CD4-positive, CD25-positive, alpha-beta regulatory T cell (primary cell): Measurements from ENCODE around the gene RBAK. TPM values are rescaled to one million over a fixed set of nuclear protein-coding genes. Genes with fewer than 3 reads are reported as not detected.
"Not testable (repeated sequence)": the region's sequence is repeated elsewhere in the genome, so short reads cannot be mapped to it uniquely, and the experiment has no call there.

Experiments used
- ATAC-seq, 2 donors: fragments of 150-1000 bp; cut with Tn5 transposase; one replicate each; pipeline ENCODE4 v1.10.0; 2021; ENCODE audit warnings: low read depth in 2 of 2, moderate number of reproducible peaks in 2 of 2, moderate library complexity in 1 of 2
- DNase-seq, 3 donors: peaks; one replicate each; pipeline versions ENCODE4 v3.0.0 to v3.0.0-alpha.2; 2012 to 2022; ENCODE audit warnings: mixed read lengths in 1 of 3
- H3K27ac ChIP-seq: one replicate; pipeline ENCODE4 v1.7.0; 2013; ENCODE audit warnings: mild to moderate bottlenecking, low read length; ENCODE audit not compliant: insufficient read depth, poor library complexity, severe bottlenecking
- H3K27me3 ChIP-seq: one replicate; pipeline ENCODE4 v1.7.0; 2013; ENCODE audit warnings: low read length; ENCODE audit not compliant: control insufficient read depth, insufficient read depth
- H3K36me3 ChIP-seq: one replicate; pipeline ENCODE4 v1.7.0; 2013; ENCODE audit warnings: mild to moderate bottlenecking, low read length, moderate library complexity; ENCODE audit not compliant: control insufficient read depth, insufficient read depth
- H3K4me1 ChIP-seq: 2 replicates; pipeline ENCODE4 v1.7.0; 2013; ENCODE audit warnings: mild to moderate bottlenecking, low read length; ENCODE audit not compliant: insufficient read depth, control insufficient read depth, poor library complexity, severe bottlenecking
- H3K4me3 ChIP-seq: one replicate; pipeline ENCODE4 v1.7.0; 2013; ENCODE audit warnings: low read depth, mild to moderate bottlenecking, low read length, moderate library complexity
- H3K9me3 ChIP-seq, 2 experiments: 1 replicate in 1 of 2; 2 replicates in 1 of 2; pipeline ENCODE4 v1.7.0; 2013; ENCODE audit warnings: low read length in 2 of 2, mild to moderate bottlenecking in 1 of 2, moderate library complexity in 1 of 2; ENCODE audit not compliant: control insufficient read depth in 2 of 2
- H3K27ac Mint-ChIP-seq, 3 donors: one replicate each; pipeline ENCODE4 v1.8.0; 2020 to 2022; ENCODE audit warnings: mild to moderate bottlenecking in 3 of 3, mixed read lengths in 3 of 3, moderate library complexity in 2 of 3
- H3K27me3 Mint-ChIP-seq: one replicate; pipeline ENCODE4 v1.8.0; 2022; ENCODE audit warnings: mild to moderate bottlenecking, mixed read lengths
- H3K36me3 Mint-ChIP-seq: one replicate; pipeline ENCODE4 v1.8.0; 2020; ENCODE audit warnings: mixed read lengths
- H3K4me1 Mint-ChIP-seq, 4 donors: one replicate each; pipeline ENCODE4 v1.8.0; 2020 to 2022; ENCODE audit warnings: mixed read lengths in 4 of 4, mild to moderate bottlenecking in 1 of 4
- H3K4me3 Mint-ChIP-seq, 4 donors: one replicate each; pipeline ENCODE4 v1.8.0; 2020 to 2022; ENCODE audit warnings: mild to moderate bottlenecking in 4 of 4, mixed read lengths in 4 of 4, moderate library complexity in 3 of 4
- H3K9me3 Mint-ChIP-seq, 7 donors: one replicate each; pipeline ENCODE4 v1.8.0; 2020 to 2022; ENCODE audit warnings: mixed read lengths in 7 of 7, mild to moderate bottlenecking in 3 of 7, moderate library complexity in 2 of 7
- polyA plus RNA-seq, 4 donors: library from polyadenylated mRNA; unstranded; fragments of 300-500 nt; fragmentation: Illumina TruSeq; gene quantifications; one replicate each; pipeline ENCODE4 v1.2.3, GENCODE V29; 2021
- total RNA-seq: library from RNA; stranded (reverse); gene quantifications from one replicate; pipeline ENCODE4 v1.2.3, GENCODE V29; 2022

The RBAK gene
- total and polyA plus RNA-seq, 5 donors from 2014 or later = 3.2 to 16.4 (median 4.5) TPM

DNA sequence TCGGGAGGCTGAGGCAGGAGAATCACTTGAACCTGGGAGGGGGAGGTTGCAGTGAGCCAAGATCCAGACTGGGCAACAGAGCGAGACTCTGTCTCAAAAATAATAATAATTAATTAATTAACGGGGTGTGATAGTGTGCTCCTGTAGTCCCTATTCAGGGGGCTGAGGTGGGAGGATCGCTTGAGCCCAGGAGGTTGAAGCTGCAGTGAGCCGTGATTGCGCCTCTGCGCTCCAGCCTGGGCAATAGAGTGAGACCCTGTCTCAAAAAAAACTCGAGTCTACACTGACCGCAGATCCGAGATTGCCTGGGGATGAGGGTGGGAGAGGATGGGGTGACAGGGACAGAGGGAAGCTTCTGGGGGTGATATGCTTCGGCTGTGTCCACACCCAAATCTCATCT lies 29.5 kb downstream of the RBAK start:
- H3K27me3 ChIP-seq, H3K4me3 Mint-ChIP-seq, H3K4me3 ChIP-seq, H3K36me3 ChIP-seq, ATAC-seq, H3K27ac ChIP-seq, H3K36me3 Mint-ChIP-seq, DNase-seq: not testable (repeated sequence)
- Mint-ChIP-seq H3K9me3 (peaks cover 0 to 18% (median 8%) of the 10 kb centered on the region in 7 donors), H3K27me3 (peaks cover 14% of the 10 kb centered on the region), H3K27ac (peak overlapping the region in 1 of 3 donors; percentile 74), H3K4me1 (peaks cover 8 to 16% (median 11%) of the 10 kb centered on the region in 4 donors)
- H3K4me1 ChIP-seq = peaks cover 12% of the 10 kb centered on the region
- peaks cover 8 to 16% of the 10 kb centered on the region in 2 experiments for H3K9me3 ChIP-seq

DNA sequence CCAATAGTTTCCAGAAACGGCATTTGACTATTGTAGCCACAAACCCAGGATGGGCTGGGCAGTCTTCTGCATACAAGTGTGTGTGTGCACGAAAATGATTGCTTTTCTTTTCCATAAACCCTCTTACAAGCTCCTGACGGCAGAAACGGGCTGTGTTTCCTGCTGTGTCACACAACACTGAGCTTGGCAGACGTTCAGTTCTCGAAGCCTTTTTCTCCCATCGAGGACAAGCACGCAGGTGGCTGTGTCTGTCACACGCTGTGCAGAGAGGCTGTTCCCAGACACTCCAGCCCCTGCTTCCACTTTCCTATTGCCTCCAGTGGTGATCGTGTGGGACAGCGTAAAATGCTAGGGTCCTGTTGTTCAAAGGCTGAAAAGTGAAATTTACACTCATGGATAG lies 32.1 kb downstream of the RBAK start:
- Histone ChIP-seq H3K9me3 (no peaks in the 10 kb centered on the region), H3K4me3 (no peak overlapping the region), H3K27me3 (no peaks in the 10 kb centered on the region), H3K4me1 (peaks cover 4% of the 10 kb centered on the region), H3K36me3 (no peaks in the 10 kb centered on the region), H3K27ac (no peak overlapping the region)
- no peak for DNase-seq
- Mint-ChIP-seq H3K27me3 (peaks cover 23% of the 10 kb centered on the region), H3K9me3 (peaks cover 0 to 7% (median 0%) of the 10 kb centered on the region in 7 donors), H3K36me3 (no peaks in the 10 kb centered on the region), H3K27ac (no peak overlapping the region), H3K4me3 (no peak overlapping the region), H3K4me1 (peaks cover 2 to 10% (median 6%) of the 10 kb centered on the region in 4 donors)
- no peak for ATAC-seq

DNA sequence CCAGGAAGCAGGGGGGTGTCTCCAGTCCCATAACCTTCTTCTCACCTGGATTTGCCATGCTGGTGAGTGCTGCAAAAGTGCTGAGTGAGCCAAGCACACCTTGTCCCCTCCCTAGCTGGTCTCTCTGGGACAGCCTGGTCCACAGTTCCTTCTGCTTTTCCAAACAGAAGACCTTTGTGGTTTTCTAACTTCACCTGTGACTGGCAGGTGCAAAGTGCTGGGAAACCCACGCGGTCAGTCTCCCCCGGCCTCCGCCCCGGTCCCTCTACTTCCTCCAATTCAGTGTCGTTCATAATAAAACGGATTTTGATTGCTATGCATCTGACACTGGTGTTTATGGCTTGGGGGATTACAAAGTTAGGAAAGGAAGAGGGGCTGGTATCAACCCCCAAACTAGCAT lies 37.1 kb downstream of the RBAK start:
- Mint-ChIP-seq H3K27me3 (peaks cover 23% of the 10 kb centered on the region), H3K4me1 (peaks cover 0 to 14% (median 3%) of the 10 kb centered on the region in 4 donors), H3K4me3 (no peak overlapping the region), H3K27ac (peak overlapping the region in 1 of 3 donors; percentile 25), H3K9me3 (no peaks in the 10 kb centered on the region), H3K36me3 (no peaks in the 10 kb centered on the region)
- no peak for ATAC-seq
- no peaks in the 10 kb centered on the region for H3K9me3 ChIP-seq
- no peaks in the 10 kb centered on the region for H3K27me3 ChIP-seq
- H3K4me3 ChIP-seq = no peak overlapping the region
- DNase-seq = no peak
- H3K36me3 ChIP-seq = no peaks in the 10 kb centered on the region
- H3K27ac ChIP-seq = no peak overlapping the region
- peaks cover 5% of the 10 kb centered on the region for H3K4me1 ChIP-seq

- Mint-ChIP-seq H3K36me3 (no peaks in the 10 kb centered on the region), H3K27ac (no peak overlapping the region), H3K9me3 (no peaks in the 10 kb centered on the region), H3K4me3 (no peak overlapping the region), H3K4me1 (peaks cover 0 to 12% (median 3%) of the 10 kb centered on the region in 4 donors), H3K27me3 (peaks cover 23% of the 10 kb centered on the region)
- peaks cover 4% of the 10 kb centered on the region for H3K4me1 ChIP-seq
- no peak for DNase-seq
- no peak for ATAC-seq
- no peaks in the 10 kb centered on the region for H3K36me3 ChIP-seq
- H3K27me3 ChIP-seq = no peaks in the 10 kb centered on the region
- no peak overlapping the region for H3K27ac ChIP-seq
- no peaks in the 10 kb centered on the region for H3K9me3 ChIP-seq
- no peak overlapping the region for H3K4me3 ChIP-seq
These were observed 37.7 kb downstream of the RBAK start for GRCh38 chr7:5083311-5083711.

- H3K4me3 Mint-ChIP-seq = no peak overlapping the region
- Histone ChIP-seq H3K36me3 (no peaks in the 10 kb centered on the region), H3K9me3 (no peaks in the 10 kb centered on the region), H3K4me3 (no peak overlapping the region), H3K27ac (no peak overlapping the region), H3K27me3 (no peaks in the 10 kb centered on the region), H3K4me1 (peaks cover 4% of the 10 kb centered on the region)
- no peak for ATAC-seq
- H3K27ac Mint-ChIP-seq = no peak overlapping the region
- no peaks in the 10 kb centered on the region for H3K36me3 Mint-ChIP-seq
- peaks cover 19% of the 10 kb centered on the region for H3K27me3 Mint-ChIP-seq
- H3K4me1 Mint-ChIP-seq = peaks cover 0 to 9% (median 3%) of the 10 kb centered on the region in 4 donors
- no peaks in the 10 kb centered on the region for H3K9me3 Mint-ChIP-seq
- no peak for DNase-seq
These were observed 40.6 kb downstream of the RBAK start for GRCh38 chr7:5086256-5086655.

DNA sequence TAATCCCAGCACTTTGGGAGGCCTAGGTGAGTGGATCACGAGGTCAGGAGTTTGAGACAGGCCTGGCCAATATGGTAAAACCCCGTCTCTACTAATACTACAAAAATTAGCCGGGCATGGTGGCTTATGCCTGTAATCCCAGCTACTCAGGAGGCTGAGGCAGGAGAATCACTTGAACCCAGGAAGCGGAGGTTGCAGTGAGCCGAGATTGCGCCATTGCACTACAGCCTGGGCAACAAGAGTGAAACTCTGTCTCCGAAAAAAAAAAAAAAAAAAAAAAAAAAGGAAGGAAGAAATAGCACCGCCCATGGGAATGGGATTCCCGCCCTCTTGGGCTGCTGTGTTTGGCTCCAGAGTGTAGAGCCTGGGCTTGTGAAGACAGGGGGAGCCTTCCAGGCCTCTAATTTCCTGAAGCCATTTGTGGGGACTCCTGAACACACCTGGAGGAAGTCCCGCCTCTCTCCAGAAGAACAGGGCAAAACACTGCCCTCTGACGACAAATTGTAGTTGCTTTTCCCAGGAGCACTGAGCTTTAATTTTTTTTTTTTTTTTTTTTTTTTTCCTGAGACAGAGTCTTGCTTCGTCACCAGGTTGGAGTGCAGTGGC lies 42.7 kb downstream of the RBAK start:
- H3K4me1 Mint-ChIP-seq, H3K27ac Mint-ChIP-seq, H3K9me3 Mint-ChIP-seq, ATAC-seq, H3K4me3 ChIP-seq, H3K36me3 Mint-ChIP-seq, H3K27me3 ChIP-seq, DNase-seq, H3K36me3 ChIP-seq, H3K9me3 ChIP-seq, H3K27ac ChIP-seq, H3K4me1 ChIP-seq, H3K4me3 Mint-ChIP-seq: not testable (repeated sequence)
- peaks cover 14% of the 10 kb centered on the region for H3K27me3 Mint-ChIP-seq

DNA sequence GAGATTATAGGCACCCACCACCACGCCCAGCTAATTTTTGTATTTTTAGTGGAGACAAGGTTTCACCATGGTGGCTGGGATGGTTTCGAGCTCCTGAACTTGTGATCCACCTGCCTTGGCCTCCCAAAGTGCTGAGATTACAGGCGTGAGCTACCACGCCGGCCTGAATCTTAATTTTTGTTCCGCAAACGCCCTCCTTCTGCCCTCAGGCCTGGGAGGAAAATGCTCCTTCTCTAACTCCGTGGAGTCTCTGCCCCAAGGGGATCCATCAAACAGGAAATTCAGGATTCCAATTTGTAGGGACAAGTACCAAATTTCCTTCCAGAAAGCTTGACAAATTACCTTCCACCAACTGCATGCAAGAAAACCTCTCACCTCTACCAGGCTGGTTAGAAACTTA lies 43.2 kb downstream of the RBAK start:
- Mint-ChIP-seq H3K27me3 (peaks cover 9% of the 10 kb centered on the region), H3K9me3 (peaks cover 0 to 11% (median 3%) of the 10 kb centered on the region in 7 donors), H3K27ac (no peak overlapping the region), H3K4me1 (peaks cover 0 to 9% (median 3%) of the 10 kb centered on the region in 4 donors), H3K4me3 (no peak overlapping the region), H3K36me3 (no peaks in the 10 kb centered on the region)
- Histone ChIP-seq H3K36me3 (no peaks in the 10 kb centered on the region), H3K27me3 (no peaks in the 10 kb centered on the region), H3K9me3 (peaks cover 3 to 7% of the 10 kb centered on the region in 2 experiments), H3K4me1 (peaks cover 4% of the 10 kb centered on the region), H3K27ac (no peak overlapping the region), H3K4me3 (no peak overlapping the region)
- DNase-seq = no peak
- no peak for ATAC-seq

DNA sequence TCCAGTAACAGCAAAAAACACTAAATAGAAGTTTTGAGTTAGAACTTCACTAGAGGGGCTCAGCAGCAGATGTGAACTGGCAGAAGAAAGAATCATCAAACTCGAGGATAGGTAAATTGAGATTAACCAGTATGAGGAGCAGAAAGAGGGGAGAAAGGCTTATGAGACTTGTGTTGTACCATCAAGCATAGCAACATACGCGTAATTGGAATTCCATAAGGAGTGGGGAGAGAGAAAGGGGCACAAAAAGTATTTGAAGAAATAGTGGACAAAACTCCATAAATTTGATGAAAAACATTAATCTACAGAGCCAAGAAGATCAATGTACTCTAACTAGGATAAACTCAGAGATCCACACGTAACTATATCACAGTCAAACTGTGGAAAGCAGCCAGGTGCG lies 48.3 kb downstream of the RBAK start:
- DNase-seq (no peak), ATAC-seq (no peak)
- H3K9me3 ChIP-seq = peaks cover 10 to 17% of the 10 kb centered on the region in 2 experiments
- H3K36me3 Mint-ChIP-seq = no peaks in the 10 kb centered on the region
- no peak overlapping the region for H3K27ac ChIP-seq
- no peaks in the 10 kb centered on the region for H3K27me3 Mint-ChIP-seq
- peaks cover 0 to 26% (median 9%) of the 10 kb centered on the region in 7 donors for H3K9me3 Mint-ChIP-seq
- no peaks in the 10 kb centered on the region for H3K36me3 ChIP-seq
- no peaks in the 10 kb centered on the region for H3K4me1 ChIP-seq
- H3K4me3 Mint-ChIP-seq = no peak overlapping the region
- no peak overlapping the region for H3K27ac Mint-ChIP-seq
- H3K4me1 Mint-ChIP-seq = peaks cover 0 to 4% (median 0%) of the 10 kb centered on the region in 4 donors
- H3K4me3 ChIP-seq = no peak overlapping the region
- no peaks in the 10 kb centered on the region for H3K27me3 ChIP-seq
